HCEC 1CT (cell line): ENCODE data around the gene CLIC4.
"Not testable (repeated sequence)": the region's sequence is repeated elsewhere in the genome, so short reads cannot be mapped to it uniquely, and the experiment has no call there.

Experiments used
- DNase-seq: peaks from one replicate; pipeline ENCODE4 v3.0.0-alpha.2; 2017

The CLIC4 gene

DNA sequence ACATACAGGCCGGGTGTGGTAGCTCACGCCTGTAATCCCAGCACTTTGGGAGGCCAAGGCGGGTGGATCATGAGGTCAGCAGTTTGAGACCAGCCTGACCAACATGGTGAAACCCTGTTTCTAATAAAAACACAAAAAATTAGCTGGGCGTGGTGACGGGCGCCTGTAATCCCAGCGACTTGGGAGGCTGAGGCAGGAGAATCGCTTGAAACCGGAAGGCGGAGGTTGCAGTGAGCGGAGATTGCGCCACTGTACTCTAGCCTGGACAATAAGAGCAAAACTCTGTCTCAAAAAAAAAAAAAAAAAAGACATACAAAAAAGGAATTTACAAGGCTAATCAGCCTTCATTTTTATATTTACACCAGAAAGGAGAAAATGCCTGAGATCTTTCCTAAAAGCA lies 78.2 kb downstream of the CLIC4 start:
- not testable (repeated sequence) for DNase-seq

GRCh38 chr1:24825174-24825573 lies 79.9 kb downstream of the CLIC4 start:
- no peak for DNase-seq

DNA sequence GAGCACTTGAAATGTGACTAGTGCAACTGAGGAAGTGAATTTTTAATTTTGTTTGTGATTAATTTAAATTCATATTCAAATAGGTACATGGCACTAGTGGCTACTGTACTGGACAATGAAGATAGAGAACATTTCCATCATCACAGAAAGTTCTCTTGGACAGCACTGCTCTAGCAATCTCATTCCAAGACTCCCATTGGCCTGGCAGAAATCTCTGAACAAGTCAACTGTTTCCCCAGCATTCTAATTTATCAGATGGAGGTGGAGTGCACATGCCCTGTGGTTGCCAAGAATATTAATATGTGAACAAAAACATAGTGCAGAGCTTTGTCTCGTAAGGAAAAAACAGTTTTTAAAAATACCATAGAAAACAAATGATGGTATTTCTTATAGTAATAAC lies 81.3 kb downstream of the CLIC4 start:
- DNase-seq, result no peak

DNA sequence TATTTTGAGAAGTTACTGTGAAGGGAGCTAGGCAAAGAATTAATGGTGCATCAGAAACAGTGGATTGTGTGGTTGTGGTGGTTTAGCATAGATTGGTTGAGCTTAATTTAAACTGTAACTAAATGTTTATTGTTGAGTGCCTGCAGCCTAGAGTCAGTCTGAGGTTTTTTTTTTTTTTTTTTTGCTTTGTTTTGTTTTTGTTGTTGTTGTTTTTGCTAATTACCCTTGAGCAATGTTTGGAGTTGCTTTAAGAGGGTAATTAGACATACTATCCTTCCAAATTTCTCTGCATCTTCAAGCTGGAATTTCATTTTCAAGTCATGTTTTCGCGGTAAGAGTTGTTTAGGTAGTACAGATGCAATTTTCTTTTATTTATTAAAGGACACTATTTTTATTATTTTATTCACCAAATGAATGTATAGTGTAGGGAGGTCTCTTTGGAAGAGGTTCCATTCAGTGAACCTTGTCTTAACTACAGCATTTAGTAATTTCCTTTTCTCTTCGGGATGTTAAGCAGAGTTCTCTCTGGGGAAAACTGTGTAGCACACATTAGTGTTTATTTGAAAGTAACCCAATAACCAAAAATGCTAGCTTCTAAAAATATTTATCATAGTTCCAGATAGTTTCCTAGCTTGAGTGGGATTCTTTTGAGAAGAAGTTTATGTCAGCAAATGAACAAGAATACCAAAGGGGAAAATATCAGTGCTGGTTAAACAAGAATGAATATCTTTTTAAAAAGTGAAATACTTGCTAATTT lies 82.3 kb downstream of the CLIC4 start:
- DNase-seq, result no peak

- no peak for DNase-seq
These were observed 83.1 kb downstream of the CLIC4 start for GRCh38 chr1:24828183-24828886.

- DNase-seq, result no peak
These were observed 83.6 kb downstream of the CLIC4 start for GRCh38 chr1:24828887-24829192.

DNA sequence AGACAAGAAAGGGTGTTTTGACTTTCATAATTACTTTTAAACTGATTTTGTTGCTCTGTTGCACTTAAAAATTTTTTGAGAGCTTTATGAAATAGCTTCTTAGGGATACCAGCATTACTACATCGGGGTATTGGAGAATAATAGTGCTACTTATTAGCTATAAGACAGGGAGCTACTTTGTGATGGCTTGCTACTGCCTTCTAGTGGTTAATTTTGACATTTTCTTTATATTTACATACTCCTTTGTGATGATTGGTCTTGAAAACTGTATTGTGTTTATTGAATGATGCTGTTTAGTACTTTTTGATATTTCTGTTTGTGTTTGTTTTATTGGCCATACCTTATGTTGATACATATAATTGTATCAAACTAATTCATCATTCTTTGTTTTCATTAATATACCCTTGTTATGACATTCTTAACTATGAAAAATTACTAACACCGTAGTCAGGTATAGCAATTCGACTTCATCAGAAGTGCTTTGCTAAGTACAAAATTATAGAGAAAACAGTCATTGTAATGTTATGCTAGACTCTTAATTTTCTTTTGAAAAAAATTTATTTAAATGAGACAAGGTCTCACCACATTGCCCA lies 85.5 kb downstream of the CLIC4 start:
- peak; percentile 76 for DNase-seq

DNA sequence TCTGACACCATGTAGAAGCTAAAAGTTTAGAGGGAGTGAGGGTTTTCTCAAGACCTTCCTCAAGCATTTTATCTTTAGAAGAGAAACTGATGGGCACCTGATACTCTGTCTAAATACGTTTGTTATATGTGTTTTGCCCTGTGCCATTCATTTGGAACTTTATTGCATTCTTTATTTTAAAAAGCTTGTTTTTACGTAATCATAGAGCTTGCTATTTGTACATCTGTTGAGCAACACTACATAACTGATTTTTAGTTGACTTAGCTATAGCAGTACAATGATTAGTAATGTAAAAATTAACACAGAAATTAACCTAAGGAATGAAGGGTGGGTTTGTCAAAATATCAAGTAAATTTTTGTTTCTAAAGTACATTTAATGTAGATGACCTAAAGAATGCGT lies 96.3 kb downstream of the CLIC4 start:
- no peak for DNase-seq

DNA sequence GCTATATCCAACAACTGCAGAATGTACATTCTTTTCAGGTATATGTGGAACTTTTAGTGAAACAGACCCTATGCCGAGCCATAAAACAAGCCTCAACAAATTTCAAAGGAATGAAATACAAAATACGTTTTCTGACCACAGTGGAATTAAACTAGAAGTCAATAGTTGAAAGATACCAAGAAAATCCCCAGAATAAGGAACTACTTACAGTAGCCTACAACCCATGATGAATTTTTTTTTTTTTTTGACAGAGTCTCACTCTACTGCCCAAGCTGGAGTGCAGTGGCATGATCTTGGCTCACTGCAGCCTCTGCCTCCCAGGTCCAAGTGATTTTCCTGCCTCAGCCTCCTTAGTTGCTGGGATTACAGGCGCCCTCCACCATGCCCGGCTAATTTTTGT lies 101.4 kb downstream of the CLIC4 start:
- no peak for DNase-seq

DNA sequence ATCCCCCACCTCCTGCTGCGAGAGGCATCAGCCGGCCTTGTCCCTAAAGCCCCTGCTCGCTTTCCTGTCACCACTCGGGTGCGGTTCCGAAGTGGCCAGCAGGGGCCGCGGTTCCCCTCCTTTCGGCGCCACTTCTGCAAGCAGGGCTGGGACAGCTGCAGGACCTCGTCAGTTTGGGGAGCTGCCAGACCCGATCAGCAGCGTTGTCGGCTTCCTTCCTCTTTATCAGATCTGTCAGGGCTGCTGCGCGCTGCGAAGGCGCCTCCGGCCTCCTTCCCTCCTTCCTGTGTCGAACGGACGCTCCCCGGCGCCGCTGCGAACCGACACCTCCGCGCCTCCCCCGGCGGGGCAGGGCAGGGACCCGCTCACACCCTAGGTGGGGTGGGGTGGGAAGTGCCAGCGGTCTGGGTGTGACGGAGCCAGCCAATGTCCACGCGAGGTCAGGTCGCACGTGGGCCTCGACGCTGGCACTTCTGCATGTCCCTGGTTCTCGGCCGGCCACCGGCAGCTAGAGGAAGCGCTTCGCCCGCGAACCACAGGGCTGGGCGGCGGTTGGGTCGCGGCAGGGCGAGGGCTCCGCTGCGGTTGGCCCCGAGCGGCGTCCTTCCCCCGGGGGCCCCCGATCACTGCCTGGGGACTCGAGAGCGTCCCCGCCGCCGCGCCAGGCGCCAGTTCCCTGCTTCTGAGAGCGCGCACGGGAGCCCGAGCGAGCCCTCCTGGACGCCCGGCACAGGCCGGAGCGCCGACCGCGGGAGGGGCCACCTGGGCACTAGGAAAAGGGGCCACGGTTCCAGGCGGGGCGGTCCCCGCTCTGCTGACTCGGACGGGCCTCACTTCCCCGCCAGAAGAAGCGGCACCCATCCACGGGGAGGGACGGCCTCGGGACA lies 103.0 kb downstream of the CLIC4 start:
- DNase-seq, result peak; percentile 89

GRCh38 chr1:24849672-24850295 lies 104.5 kb downstream of the CLIC4 start:
- DNase-seq, result no peak

DNA sequence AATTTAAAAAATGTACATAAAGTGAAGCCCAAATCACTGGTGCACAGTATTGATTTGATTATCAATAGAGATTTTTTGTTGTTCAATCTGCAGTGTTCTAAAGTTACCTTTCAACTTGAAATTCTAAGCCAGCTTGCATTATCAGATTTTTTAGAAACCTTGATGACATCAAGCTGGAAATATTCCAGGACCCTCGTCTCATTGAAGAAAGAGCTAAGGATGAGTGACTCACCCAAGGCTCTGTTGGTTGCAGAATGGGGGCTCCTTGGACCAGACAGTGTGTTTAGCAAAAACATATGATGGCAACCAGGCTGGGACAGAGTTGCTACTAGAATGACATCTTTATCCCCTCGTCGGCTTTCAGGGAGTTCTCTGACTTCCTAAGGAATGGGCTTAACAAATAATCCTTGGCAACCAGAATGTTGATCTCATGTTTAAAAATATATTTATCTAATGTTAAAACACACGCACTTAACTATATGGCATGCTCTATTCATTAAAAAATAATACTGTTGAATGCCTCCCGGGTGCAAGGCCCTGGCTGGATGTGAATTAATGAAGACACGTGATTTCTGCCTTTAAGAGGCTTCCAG lies 105.2 kb downstream of the CLIC4 start:
- DNase-seq, result no peak

GRCh38 chr1:24853649-24854048 lies 108.4 kb downstream of the CLIC4 start:
- no peak for DNase-seq

DNA sequence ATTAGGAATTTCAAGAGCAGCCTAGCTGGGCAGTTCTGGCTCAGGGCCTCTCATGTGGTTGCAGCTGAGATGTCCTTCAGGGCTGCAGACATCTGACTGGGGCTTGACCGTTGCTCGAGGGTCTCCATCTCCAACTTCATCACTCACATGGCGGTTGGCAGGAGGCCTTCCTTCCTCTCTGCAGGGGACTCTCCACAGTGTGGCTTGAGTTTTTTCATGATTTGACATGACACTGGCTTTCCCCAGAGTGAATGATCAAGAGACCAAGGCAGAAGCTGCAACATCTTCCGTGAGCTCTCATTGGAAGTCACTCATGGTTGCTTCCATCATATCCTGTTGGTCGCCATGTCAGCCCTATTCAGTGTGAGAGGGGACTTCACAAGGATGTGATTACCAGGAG lies 110.2 kb downstream of the CLIC4 start:
- DNase-seq, result no peak

DNA sequence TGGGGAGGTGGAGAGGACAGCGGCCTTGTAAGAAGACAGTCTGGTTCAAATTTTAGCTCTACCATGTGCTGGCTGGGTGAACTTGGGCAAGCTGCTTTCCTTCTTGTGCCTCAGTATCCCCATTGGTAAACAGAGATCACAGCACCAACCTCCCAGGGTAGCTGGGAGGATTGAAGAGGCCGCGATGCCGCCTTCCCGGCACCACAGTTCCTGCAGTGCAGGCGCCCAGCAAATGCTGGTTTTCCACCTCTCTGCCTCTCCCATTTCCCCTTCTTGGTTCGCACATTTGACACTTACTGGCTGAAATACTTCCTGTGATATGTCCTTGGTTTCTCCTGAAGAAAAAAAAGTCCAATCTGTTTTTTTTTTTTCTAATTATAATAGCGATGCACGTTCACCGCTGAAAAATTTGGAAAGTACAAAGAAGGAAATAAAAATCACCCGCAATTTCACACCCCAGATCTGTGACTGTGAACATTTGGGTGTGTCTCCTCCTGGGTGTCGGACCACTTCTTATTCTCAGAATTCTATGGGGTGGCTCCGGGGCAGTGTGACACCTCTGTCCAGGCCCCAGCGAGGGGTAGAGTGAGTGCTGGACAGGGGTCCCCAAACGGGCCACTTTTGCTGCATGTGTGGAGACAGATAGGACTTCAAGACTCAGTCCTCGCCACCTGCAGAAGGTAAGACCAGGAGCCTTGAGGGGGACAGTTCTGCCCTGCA lies 111.7 kb downstream of the CLIC4 start:
- DNase-seq, result no peak

DNA sequence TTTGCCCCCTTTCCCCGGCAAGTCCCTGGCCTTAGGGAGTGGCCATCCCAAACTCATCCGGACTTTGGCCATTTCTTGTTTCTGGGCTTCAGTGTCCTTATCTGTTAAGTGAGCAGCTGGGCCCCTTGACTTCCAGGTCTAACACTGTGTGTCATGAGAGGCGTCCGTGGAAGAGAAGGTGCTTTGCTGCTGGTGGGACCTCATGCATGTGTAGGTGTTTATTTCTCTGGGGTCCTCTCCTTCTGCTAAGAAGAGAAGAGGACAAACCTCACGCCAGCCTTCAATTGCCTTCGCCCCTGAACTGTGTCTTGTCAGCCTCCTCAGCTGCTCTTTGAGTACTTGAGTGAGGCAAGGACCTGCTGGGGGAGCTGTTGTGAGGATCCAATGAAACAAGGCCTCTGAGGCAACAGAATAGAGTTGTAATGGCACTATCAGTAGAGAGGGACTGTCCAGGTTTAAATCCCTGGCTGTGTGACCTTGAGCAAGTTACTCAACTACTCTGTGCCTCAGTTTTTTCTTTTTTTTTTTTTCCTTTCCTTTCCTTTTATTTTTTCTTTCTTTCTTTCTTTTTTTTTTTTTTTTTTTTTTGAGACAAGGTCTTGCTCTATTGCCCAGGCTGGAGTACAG lies 112.4 kb downstream of the CLIC4 start:
- no peak for DNase-seq

GRCh38 chr1:24858277-24858676 lies 113.0 kb downstream of the CLIC4 start:
- no peak for DNase-seq

DNA sequence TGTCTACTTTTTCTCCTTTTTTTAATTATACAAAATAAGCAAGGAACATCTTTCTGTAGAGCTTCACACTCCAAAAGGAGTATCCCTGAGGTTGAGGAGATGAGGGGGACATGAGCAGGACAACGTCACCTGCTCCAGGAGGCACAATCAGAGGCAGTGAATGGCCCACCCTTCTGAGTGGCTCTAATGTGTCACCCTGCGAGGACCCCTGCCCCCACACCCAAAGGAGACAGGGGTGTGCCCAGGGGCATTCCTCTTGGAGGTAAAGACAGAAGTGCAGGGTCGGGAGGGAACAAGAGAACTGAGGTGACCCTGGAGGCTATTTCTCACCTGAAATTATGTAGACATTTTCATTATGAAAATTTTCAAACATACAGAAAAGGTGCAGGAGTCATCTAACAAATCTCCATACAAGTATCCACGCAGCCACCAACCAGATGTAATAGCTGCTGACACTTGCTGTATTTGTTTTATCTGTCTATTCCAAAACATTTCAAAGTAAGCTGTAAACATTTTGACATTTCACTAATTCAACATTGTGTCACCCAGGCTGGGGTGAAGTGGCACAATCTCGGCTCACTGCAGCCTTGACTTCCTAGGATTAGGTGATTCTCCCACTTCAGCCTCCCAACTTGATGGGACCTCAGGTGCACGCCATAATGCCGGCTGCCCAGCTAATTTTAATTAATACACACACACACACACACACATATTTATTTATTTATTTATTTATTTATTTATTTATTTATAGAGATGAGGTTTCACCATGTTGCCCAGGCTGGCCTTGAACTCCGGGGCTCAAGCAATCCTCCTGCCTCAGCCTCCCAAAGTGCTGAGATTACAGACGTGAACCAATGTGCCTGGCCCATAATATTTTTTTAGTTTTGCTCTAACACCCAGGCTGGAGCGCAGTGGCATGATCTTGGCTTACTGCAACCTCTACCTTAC lies 114.1 kb downstream of the CLIC4 start:
- DNase-seq, result no peak

DNA sequence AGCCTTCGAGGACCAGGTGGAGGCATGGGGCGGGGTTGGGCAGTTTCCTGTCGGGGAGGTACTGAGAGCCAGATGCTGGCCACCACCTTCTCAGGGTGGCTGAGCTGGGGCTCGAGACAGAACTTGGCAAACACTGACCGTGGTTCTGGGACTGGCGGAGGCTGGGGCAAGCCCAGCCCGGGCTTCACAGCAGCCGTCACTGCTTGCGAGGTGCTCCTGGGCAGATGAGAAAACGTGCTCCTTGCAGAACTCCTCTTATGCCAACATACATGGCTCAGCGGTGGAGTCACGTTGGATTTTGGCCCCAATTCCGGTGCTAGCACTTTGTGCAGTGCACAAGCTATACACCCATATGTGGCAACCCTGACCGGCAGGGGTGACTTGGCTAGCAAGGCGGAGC lies 115.6 kb downstream of the CLIC4 start:
- no peak for DNase-seq
